H9 (cell line): ENCODE measurements around the gene ANKS1B. TPM values are rescaled to one million over a fixed set of nuclear protein-coding genes. Genes with fewer than 3 reads are reported as not detected.

ENCODE experiments used
- DNase-seq: peaks from one replicate; pipeline ENCODE4 v3.0.0-alpha.2; 2017
- H2AFZ ChIP-seq: one replicate; pipeline ENCODE4 v1.6.1; 2013; ENCODE audit warnings: mild to moderate bottlenecking, low read length, control low read depth, moderate library complexity
- H2AK5ac ChIP-seq: 2 replicates; pipeline ENCODE4 v1.6.1; 2013; ENCODE audit warnings: low read length, control low read depth, mixed read lengths; ENCODE audit not compliant: insufficient read length
- H2BK120ac ChIP-seq: one replicate; pipeline ENCODE4 v1.6.1; 2013; ENCODE audit warnings: low read depth, mild to moderate bottlenecking, low read length, control low read depth, inconsistent platforms; ENCODE audit not compliant: poor library complexity, severe bottlenecking
- H2BK12ac ChIP-seq: 2 replicates; pipeline ENCODE4 v1.6.1; 2013; ENCODE audit warnings: low read length, control low read depth, mixed read lengths, low read depth; ENCODE audit not compliant: insufficient read length
- H2BK15ac ChIP-seq: 2 replicates; pipeline ENCODE4 v1.6.1; 2013; ENCODE audit warnings: low read depth, low read length, control low read depth
- H2BK20ac ChIP-seq: one replicate; pipeline ENCODE4 v1.6.1; 2013; ENCODE audit warnings: low read depth, mild to moderate bottlenecking, low read length, control low read depth, inconsistent platforms; ENCODE audit not compliant: poor library complexity, severe bottlenecking
- H2BK5ac ChIP-seq: 2 replicates; pipeline ENCODE4 v1.6.1; 2013; ENCODE audit warnings: low read length, control low read depth, mixed read lengths; ENCODE audit not compliant: insufficient read length
- H3K14ac ChIP-seq: 2 replicates; pipeline ENCODE4 v1.6.1; 2013; ENCODE audit warnings: low read length, control low read depth; ENCODE audit not compliant: insufficient read depth
- H3K18ac ChIP-seq: 2 replicates; pipeline ENCODE4 v1.6.1; 2013; ENCODE audit warnings: low read depth, mild to moderate bottlenecking, mixed read lengths, low read length, control low read depth; ENCODE audit not compliant: insufficient read length
- H3K23ac ChIP-seq: 2 replicates; pipeline ENCODE4 v1.6.1; 2013; ENCODE audit warnings: low read length, control low read depth, mixed read lengths, low read depth; ENCODE audit not compliant: insufficient read length
- H3K23me2 ChIP-seq: 2 replicates; pipeline ENCODE4 v1.6.1; 2013; ENCODE audit warnings: low read depth, mild to moderate bottlenecking, mixed read lengths, low read length, control low read depth; ENCODE audit not compliant: insufficient read length, poor library complexity, severe bottlenecking
- H3K27ac ChIP-seq: 2 replicates; pipeline ENCODE4 v1.5.1; 2013; ENCODE audit warnings: low read length, control low read depth, mixed read lengths, low read depth; ENCODE audit not compliant: insufficient read length
- H3K27me3 ChIP-seq: 2 replicates; pipeline ENCODE4 v1.6.1; 2013; ENCODE audit warnings: low read length, control low read depth, inconsistent platforms; ENCODE audit not compliant: insufficient read depth
- H3K4ac ChIP-seq: 2 replicates; pipeline ENCODE4 v1.6.1; 2013; ENCODE audit warnings: low read depth, mild to moderate bottlenecking, control low read depth, inconsistent platforms, low read length, moderate library complexity
- H3K4me1 ChIP-seq: 2 replicates; pipeline ENCODE4 v1.6.1; 2013; ENCODE audit warnings: low read length, control low read depth, inconsistent platforms; ENCODE audit not compliant: insufficient read depth
- H3K4me2 ChIP-seq: 2 replicates; pipeline ENCODE4 v1.6.1; 2013; ENCODE audit warnings: low read length, control low read depth, mixed read lengths; ENCODE audit not compliant: insufficient read length, insufficient read depth
- H3K56ac ChIP-seq: 2 replicates; pipeline ENCODE4 v1.6.1; 2013; ENCODE audit warnings: low read depth, mild to moderate bottlenecking, mixed read lengths, low read length, control low read depth; ENCODE audit not compliant: insufficient read length
- H3K79me1 ChIP-seq: 2 replicates; pipeline ENCODE4 v1.6.1; 2013; ENCODE audit warnings: low read depth, mild to moderate bottlenecking, moderate library complexity, low read length, control low read depth, inconsistent platforms; ENCODE audit not compliant: insufficient read depth, poor library complexity, severe bottlenecking
- H3K79me2 ChIP-seq: 2 replicates; pipeline ENCODE4 v1.6.1; 2013; ENCODE audit warnings: low read length, control low read depth, inconsistent platforms; ENCODE audit not compliant: insufficient read depth
- H3K9ac ChIP-seq: 2 replicates; pipeline ENCODE4 v1.6.1; 2013; ENCODE audit warnings: low read length, control low read depth, mixed read lengths; ENCODE audit not compliant: insufficient read length; ENCODE audit errors: extremely low read depth
- H3K9me3 ChIP-seq: one replicate; pipeline ENCODE4 v1.6.1; 2013; ENCODE audit warnings: low read depth, low read length, inconsistent platforms; ENCODE audit not compliant: control insufficient read depth
- H3T11ph ChIP-seq: one replicate; pipeline ENCODE4 v1.6.1; 2013; ENCODE audit warnings: mild to moderate bottlenecking, low read length, control low read depth, inconsistent platforms
- H4K20me1 ChIP-seq: one replicate; pipeline ENCODE4 v1.6.1; 2013; ENCODE audit not compliant: control insufficient read depth, insufficient read length, insufficient read depth
- H4K5ac ChIP-seq: 2 replicates; pipeline ENCODE4 v1.6.1; 2013; ENCODE audit warnings: low read depth, mild to moderate bottlenecking, mixed read lengths, low read length, control low read depth; ENCODE audit not compliant: insufficient read length
- H4K8ac ChIP-seq: replicated peaks from 2 replicates; pipeline ENCODE4 v1.6.1; 2013; ENCODE audit warnings: low read length, control low read depth, mixed read lengths, low read depth; ENCODE audit not compliant: insufficient read length
- H4K91ac ChIP-seq: 2 replicates; pipeline ENCODE4 v1.6.1; 2013; ENCODE audit warnings: low read depth, mild to moderate bottlenecking, moderate library complexity, mixed read lengths, low read length, control low read depth; ENCODE audit not compliant: insufficient read length
- H3K27ac Mint-ChIP-seq, 3 experiments: 2 replicates in 2 of 3; 3 replicates in 1 of 3; pipeline ENCODE4 v1.8.0; 2020 to 2021; ENCODE audit warnings: mixed read lengths in 3 of 3, mild to moderate bottlenecking in 1 of 3, moderate library complexity in 1 of 3
- H3K27me3 Mint-ChIP-seq: 2 replicates; pipeline ENCODE4 v1.8.0; 2021; ENCODE audit warnings: low read depth, mild to moderate bottlenecking, moderate library complexity, mixed read lengths
- H3K36me3 Mint-ChIP-seq, 3 experiments: 2 replicates in 2 of 3; 3 replicates in 1 of 3; pipeline ENCODE4 v1.8.0; 2020 to 2021; ENCODE audit warnings: low read depth in 3 of 3, mixed read lengths in 3 of 3; ENCODE audit not compliant: insufficient read depth in 1 of 3
- H3K4me1 Mint-ChIP-seq, 2 experiments: 2 replicates each; pipeline ENCODE4 v1.8.0; 2020; ENCODE audit warnings: mixed read lengths in 2 of 2
- H3K4me3 Mint-ChIP-seq, 2 experiments: 2 replicates in 1 of 2; 3 replicates in 1 of 2; pipeline ENCODE4 v1.8.0; 2020 to 2021; ENCODE audit warnings: mild to moderate bottlenecking in 2 of 2, mixed read lengths in 2 of 2, moderate library complexity in 1 of 2
- H3K9me3 Mint-ChIP-seq, 2 experiments: 2 replicates in 1 of 2; 3 replicates in 1 of 2; pipeline ENCODE4 v1.8.0; 2020; ENCODE audit warnings: mild to moderate bottlenecking in 2 of 2, mixed read lengths in 2 of 2, moderate library complexity in 1 of 2
- CTCF ChIP-seq: fragments of 200-600 bp; sonication (generic); conservative IDR thresholded peaks from 3 replicates; pipeline ENCODE4 v1.8.0; 2021; ENCODE audit warnings: antibody characterized with exemption, mild to moderate bottlenecking
- WGBS: extraction: QIAGEN DNeasy Blood & Tissue Kit; methylation state at CpG from one replicate; pipeline ENCODE4 v1.1.7; 2013; ENCODE audit warnings: missing lambda C conversion rate, low lambda C conversion rate, mixed read lengths; ENCODE audit not compliant: insufficient read length; ENCODE audit errors: extremely low coverage; 5-methylcytosine and 5-hydroxymethylcytosine counted together
- total RNA-seq: library from RNA; stranded (reverse); gene quantifications from 2 replicates; pipeline ENCODE4 v1.2.1, GENCODE V29; 2021

The ANKS1B gene
- total RNA-seq, 1 experiment from 2014 or later = 4.1 TPM

DNA sequence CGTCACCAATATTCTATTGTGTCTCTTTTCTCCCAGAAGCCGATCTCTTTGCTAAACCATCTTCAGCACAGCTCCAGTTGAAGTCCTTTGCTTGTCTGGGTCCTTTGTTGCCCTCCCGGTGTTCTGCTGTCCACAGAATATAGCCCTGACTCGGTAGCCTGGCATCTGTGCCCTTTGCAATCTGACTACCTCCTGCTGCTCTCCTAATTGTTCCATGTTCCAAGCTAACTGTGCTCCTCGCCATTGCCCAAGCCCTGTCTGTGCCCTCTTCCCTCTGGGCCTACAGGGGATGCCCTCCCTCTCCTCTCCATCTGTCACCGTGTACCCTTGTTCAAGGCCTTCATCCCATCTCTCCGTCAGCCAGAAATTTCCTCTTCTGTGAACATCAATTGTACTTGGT lies 1033.3 kb downstream of the ANKS1B start:
- Histone ChIP-seq H4K20me1 (no peaks in the 10 kb centered on the region), H2BK20ac (no peak overlapping the region), H2AK5ac (no peak overlapping the region), H3K9me3 (no peaks in the 10 kb centered on the region), H2BK12ac (no peak overlapping the region), H3K23me2 (no peaks in the 10 kb centered on the region), H3K4me2 (no peak overlapping the region), H2BK15ac (no peak overlapping the region), H3K27ac (no peak overlapping the region), H4K5ac (no peak overlapping the region), H2AFZ (no peak overlapping the region), H4K91ac (no peak overlapping the region), H3K9ac (no peak overlapping the region), H3K4ac (no peak overlapping the region), H3K56ac (no peak overlapping the region), H4K8ac (no peak overlapping the region), H2BK120ac (no peak overlapping the region), H3K18ac (no peak overlapping the region), H3K14ac (no peak overlapping the region), H3K4me1 (no peaks in the 10 kb centered on the region), H3K79me1 (no peaks in the 10 kb centered on the region), H3K23ac (no peak overlapping the region), H2BK5ac (no peak overlapping the region), H3T11ph (no peak overlapping the region), H3K27me3 (no peaks in the 10 kb centered on the region), H3K79me2 (no peaks in the 10 kb centered on the region)
- no peaks in the 10 kb centered on the region for H3K36me3 Mint-ChIP-seq
- TF ChIP-seq CTCF = no peak
- H3K9me3 Mint-ChIP-seq = no peaks in the 10 kb centered on the region
- no peak for DNase-seq
- peaks cover 18 to 26% of the 10 kb centered on the region in 2 experiments for H3K4me1 Mint-ChIP-seq
- no CpG with 5 or more reads among the region's 7 CpGs for WGBS
- H3K4me3 Mint-ChIP-seq = no peak overlapping the region
- H3K27me3 Mint-ChIP-seq = no peaks in the 10 kb centered on the region
- H3K27ac Mint-ChIP-seq = no peak overlapping the region; a peak in 1 of 7 replicates
